Smooth muscle cell (in vitro differentiated cells): ENCODE measurements around the gene ANKMY1. TPM values are rescaled to one million over a fixed set of nuclear protein-coding genes. Genes with fewer than 3 reads are reported as not detected.

ENCODE experiments used
- DNase-seq: peaks from one replicate; lab custom pipeline; 2025; ENCODE audit not compliant: unreplicated experiment; lab: John Stamatoyannopoulos, UW
- H2AFZ ChIP-seq: fragments of 200-600 bp; sonication (generic); 2 replicates; pipeline ENCODE4 v1.6.0; 2016; ENCODE audit warnings: antibody characterized with exemption, low read depth, mild to moderate bottlenecking
- H3F3A ChIP-seq: fragments of 200-600 bp; sonication (generic); 2 replicates; pipeline ENCODE4 v1.6.0; 2017; ENCODE audit warnings: antibody characterized with exemption, low read depth
- H3K27ac ChIP-seq: fragments of 200-600 bp; sonication (generic); 2 replicates; pipeline ENCODE4 v1.5.1; 2016; ENCODE audit warnings: low read depth, mild to moderate bottlenecking
- H3K27me3 ChIP-seq: fragments of 200-600 bp; sonication (generic); 2 replicates; pipeline ENCODE4 v1.6.1; 2016; ENCODE audit warnings: low read depth, mild to moderate bottlenecking
- H3K36me3 ChIP-seq: fragments of 200-600 bp; sonication (generic); 2 replicates; pipeline ENCODE4 v1.5.1; 2016; ENCODE audit warnings: low read depth
- H3K4me1 ChIP-seq: fragments of 200-600 bp; sonication (generic); 2 replicates; pipeline ENCODE4 v1.5.1; 2016; ENCODE audit warnings: low read depth
- H3K4me2 ChIP-seq: fragments of 200-600 bp; sonication (generic); 2 replicates; pipeline ENCODE4 v1.6.0; 2016; ENCODE audit warnings: mild to moderate bottlenecking
- H3K4me3 ChIP-seq: fragments of 200-600 bp; sonication (generic); 2 replicates; pipeline ENCODE4 v1.5.1; 2016; ENCODE audit warnings: mild to moderate bottlenecking
- H3K79me2 ChIP-seq: fragments of 200-600 bp; sonication (generic); 2 replicates; pipeline ENCODE4 v1.6.0; 2016; ENCODE audit warnings: low read depth, mild to moderate bottlenecking
- H3K9ac ChIP-seq: fragments of 200-600 bp; sonication (generic); 2 replicates; pipeline ENCODE4 v1.6.0; 2016; ENCODE audit warnings: low read depth
- H3K9me3 ChIP-seq: fragments of 200-600 bp; sonication (generic); replicated peaks from 2 replicates; pipeline ENCODE4 v1.5.1; 2016; ENCODE audit warnings: low read depth
- H4K20me1 ChIP-seq: fragments of 200-600 bp; sonication (generic); 2 replicates; pipeline ENCODE4 v1.6.0; 2016; ENCODE audit warnings: low read depth
- CTCF ChIP-seq: fragments of 200-600 bp; sonication (generic); IDR thresholded peaks from 2 replicates; pipeline ENCODE4 v1.5.1; 2017; ENCODE audit warnings: borderline replicate concordance, mild to moderate bottlenecking, antibody characterized with exemption; ENCODE audit not compliant: insufficient read depth, poor library complexity, severe bottlenecking
- WGBS: methylation state at CpG from one replicate; pipeline ENCODE4 v1.1.7; 2016; ENCODE audit warnings: low lambda C conversion rate; 5-methylcytosine and 5-hydroxymethylcytosine counted together
- polyA plus RNA-seq: library from polyadenylated mRNA; unstranded; fragments of >200 nt; fragmentation: Nextera tagmentation; extraction: Ambion mirVana; gene quantifications from 2 replicates; pipeline ENCODE4 v1.2.1, GENCODE V29; 2016
- total RNA-seq: library from RNA; depleted of rRNA; stranded (reverse); fragments of >200 nt; gene quantifications from 2 replicates; pipeline ENCODE4 v1.2.3, GENCODE V29; 2014

ANKMY1 gene
- total and polyA plus RNA-seq, 2 experiments from 2014 or later, result 6.4 to 8.7 TPM

DNA sequence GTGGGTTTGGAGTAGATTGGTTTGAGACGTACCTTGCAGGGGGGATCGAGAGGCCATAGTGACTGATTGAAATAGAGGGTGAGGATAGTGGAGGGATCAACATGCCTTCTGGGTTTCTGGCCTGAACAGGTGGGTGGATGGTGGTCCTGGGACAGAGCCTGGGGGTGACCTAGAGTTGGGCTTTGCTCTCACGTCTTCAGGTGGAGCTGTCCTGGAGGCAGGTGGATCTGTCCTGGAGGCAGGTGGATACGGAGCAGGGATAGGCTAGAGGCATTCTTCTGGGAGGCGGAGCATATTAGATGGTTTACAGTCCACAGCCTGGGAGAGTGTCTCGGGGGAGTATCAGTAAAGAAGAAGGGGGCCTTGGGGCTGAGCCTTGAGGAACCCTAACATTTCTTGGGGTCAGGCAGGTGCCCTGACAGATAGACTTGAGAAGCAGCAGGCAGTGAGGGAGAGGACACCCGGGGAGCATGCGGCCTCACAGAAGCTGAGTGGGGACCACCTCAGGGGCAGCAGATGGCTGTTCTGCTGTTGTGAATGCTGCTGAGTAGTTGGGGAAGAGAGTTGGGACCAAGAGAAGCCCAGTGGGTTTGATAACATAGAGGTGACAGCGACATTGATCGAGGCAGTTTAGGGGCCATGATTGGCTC is 30.3 kb upstream of the ANKMY1 start:
- Histone ChIP-seq H3F3A (no peaks in the 10 kb centered on the region), H3K27ac (no peak overlapping the region), H3K9ac (no peak overlapping the region), H3K36me3 (no peaks in the 10 kb centered on the region), H3K4me1 (peaks cover 23% of the 10 kb centered on the region), H3K9me3 (no peaks in the 10 kb centered on the region), H3K79me2 (peaks cover 59% of the 10 kb centered on the region), H4K20me1 (peaks cover 48% of the 10 kb centered on the region), H3K4me2 (peak overlapping the region; percentile 97), H3K4me3 (peak overlapping the region; percentile 92), H2AFZ (no peak overlapping the region), H3K27me3 (no peaks in the 10 kb centered on the region)
- no peak for TF ChIP-seq CTCF
- no peak for DNase-seq
- WGBS, result 91% methylated on average over 10 of the region's 10 CpGs

DNA sequence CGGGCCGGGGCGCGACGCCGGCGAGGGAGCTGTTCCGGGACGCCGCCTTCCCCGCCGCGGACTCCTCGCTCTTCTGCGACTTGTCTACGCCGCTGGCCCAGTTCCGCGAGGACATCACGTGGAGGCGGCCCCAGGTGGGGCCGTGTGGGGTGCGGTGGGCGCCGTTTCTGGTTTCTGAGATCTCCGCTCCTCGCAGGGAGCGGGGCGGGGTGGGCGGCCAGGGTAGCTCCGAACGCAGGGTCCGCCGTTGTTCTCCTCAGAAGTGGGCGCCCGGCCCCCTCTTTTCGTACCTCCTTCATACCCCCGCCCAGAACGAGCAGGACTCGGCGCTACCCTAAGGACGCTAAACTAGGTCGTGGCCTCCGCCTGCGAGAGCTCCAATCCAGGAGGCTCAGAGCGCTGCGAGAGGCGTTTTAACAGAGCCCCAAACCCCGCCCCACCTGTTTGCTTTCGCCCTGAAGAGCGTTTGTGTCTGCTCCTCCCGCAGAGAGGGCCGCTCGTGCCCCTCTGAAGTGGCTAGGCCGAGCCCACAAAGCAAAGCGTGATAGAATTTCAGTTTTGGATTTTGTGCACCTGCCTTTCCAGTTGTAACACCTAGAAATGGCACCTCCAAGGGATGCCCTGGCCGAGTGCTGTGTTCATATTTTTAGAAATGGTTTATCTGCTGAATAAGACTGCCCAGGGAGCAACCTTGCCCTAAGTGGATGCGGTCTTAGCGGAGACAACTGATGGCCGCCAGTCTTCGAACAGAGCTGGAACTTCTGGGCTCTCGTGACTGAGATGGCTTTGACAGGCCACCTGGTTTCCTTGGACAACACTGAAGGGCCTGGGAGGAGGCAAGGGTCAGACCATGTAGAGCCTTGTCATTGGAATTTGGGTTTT is 29.4 kb upstream of the ANKMY1 start:
- Histone ChIP-seq H4K20me1 (peaks cover 51% of the 10 kb centered on the region), H2AFZ (peak overlapping the region; percentile 96), H3K27ac (no peak overlapping the region), H3K9ac (peak overlapping the region; percentile 51), H3K9me3 (no peaks in the 10 kb centered on the region), H3K36me3 (no peaks in the 10 kb centered on the region), H3K4me1 (peaks cover 23% of the 10 kb centered on the region), H3F3A (no peaks in the 10 kb centered on the region), H3K27me3 (no peaks in the 10 kb centered on the region), H3K4me2 (peak overlapping the region; percentile 97), H3K79me2 (peaks cover 68% of the 10 kb centered on the region), H3K4me3 (peak overlapping the region; percentile 92)
- 5% methylated on average over 45 of the region's 62 CpGs for WGBS
- no peak for TF ChIP-seq CTCF
- DNase-seq, result no peak

DNA sequence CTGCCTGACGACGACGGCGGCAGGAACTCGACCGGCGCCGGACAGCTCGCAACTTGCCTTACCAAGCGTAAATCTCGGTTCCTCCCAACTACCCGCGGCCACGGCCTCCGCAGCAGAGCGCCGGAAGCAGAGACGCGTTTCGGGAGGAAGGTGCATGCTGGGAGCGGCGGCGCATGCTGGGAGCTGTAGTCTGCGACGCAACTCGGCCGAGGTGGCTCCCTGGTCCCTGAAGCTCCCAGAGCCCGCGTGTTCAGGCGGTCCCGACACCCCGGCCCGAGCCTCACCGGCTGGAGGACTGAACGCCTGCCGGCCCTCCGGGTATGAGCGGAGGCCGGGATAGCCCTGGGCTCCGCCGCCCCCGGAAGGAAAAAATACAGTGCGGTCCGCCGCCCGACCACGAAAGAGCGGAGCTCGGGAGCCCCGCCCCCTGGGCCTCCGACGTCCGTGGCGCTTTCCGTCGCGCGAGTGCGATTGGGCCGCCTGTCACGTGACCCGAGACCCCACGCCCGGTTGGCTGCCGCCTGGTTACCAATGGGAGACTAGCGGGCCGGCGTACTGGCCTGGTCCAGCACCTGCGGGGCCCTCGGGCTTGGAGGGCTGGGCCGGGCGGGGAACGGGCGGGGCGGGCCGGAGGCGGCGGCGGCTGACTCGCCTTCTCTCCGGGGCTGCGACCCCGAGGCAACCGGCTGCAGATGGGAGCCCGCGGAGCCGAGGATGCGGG is 28.6 kb upstream of the ANKMY1 start, which contains the start of gene CAPN10:
CAPN10 (plus strand) TSS at position 537 of the 721 bp plus-strand sequence; CDS start at position 715, 178 bp downstream.
- Histone ChIP-seq H3K4me2 (peak within 1 kb of the TSS; percentile 97), H3K27ac (peak within 1 kb of the TSS; percentile 75), H4K20me1 (peaks cover 53% of the 10 kb centered on the region), H3K4me1 (peaks cover 23% of the 10 kb centered on the region), H3K27me3 (no peaks in the 10 kb centered on the region), H2AFZ (peak within 1 kb of the TSS; percentile 96), H3K9ac (peak within 1 kb of the TSS; percentile 94), H3K9me3 (no peaks in the 10 kb centered on the region), H3K4me3 (peak within 1 kb of the TSS; percentile 92), H3K79me2 (peaks cover 76% of the 10 kb centered on the region), H3F3A (peaks cover under 1% of the 10 kb centered on the region), H3K36me3 (no peaks in the 10 kb centered on the region)
- WGBS, result 2% methylated on average over 67 of the region's 88 CpGs
- peak; percentile 96 for DNase-seq
- no peak for TF ChIP-seq CTCF
